EL (cell line): Measurements from ENCODE around the gene NAA35.
"Not testable (repeated sequence)": the region's sequence is repeated elsewhere in the genome, so short reads cannot be mapped to it uniquely, and the experiment has no call there.

Experiments used
- DNase-seq: peaks from one replicate; pipeline ENCODE4 v3.0.0-alpha.2; 2016

NAA35 gene

DNA sequence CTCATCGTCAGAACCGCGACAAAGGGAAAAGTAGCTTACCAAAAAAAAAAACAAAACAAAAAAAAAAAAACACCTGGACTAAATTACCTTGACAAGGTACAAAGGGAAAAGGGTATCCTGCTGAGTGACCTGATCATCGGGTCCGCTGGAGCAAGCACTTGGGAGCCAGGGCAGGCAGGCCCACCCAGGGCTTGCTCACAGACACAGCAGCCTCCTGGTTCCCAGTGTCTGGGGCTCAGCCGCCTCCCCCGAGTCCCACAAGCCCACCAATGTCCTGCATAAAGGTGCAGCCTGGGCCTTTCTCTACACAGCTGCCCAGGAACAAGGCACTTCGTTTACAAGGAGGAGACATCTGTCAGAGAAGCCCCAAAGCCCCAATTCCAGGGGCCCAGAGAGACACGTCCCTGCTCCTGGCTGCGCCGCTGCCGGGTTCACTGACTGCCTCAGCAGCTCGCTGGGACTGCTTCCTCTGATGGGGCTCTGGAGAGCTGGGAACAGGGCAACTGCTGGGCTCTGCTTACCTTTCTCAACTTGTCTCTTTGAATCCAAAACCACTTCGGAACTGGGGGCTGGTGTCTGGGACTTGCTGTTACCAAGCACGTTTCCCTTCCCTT lies 95.0 kb downstream of the NAA35 start:
- no peak for DNase-seq

DNA sequence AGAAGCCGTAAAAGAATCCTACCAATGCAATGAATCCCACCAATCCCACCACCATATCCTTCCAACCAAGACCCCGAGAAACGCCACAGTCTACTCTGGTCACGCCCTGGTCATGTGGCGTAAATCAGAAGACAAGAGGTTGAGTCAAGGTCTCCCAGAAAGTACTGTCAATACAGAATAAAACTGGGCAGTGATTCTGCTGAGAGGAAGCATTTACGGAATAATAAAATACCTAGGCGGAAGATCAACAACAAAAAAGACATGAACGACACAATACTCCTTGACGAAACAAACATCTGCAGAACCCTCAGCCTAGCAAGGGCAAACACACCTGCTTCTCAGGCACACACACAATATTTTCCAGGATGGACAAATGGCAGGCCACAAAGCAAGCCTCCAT lies 95.6 kb downstream of the NAA35 start:
- no peak for DNase-seq

DNA sequence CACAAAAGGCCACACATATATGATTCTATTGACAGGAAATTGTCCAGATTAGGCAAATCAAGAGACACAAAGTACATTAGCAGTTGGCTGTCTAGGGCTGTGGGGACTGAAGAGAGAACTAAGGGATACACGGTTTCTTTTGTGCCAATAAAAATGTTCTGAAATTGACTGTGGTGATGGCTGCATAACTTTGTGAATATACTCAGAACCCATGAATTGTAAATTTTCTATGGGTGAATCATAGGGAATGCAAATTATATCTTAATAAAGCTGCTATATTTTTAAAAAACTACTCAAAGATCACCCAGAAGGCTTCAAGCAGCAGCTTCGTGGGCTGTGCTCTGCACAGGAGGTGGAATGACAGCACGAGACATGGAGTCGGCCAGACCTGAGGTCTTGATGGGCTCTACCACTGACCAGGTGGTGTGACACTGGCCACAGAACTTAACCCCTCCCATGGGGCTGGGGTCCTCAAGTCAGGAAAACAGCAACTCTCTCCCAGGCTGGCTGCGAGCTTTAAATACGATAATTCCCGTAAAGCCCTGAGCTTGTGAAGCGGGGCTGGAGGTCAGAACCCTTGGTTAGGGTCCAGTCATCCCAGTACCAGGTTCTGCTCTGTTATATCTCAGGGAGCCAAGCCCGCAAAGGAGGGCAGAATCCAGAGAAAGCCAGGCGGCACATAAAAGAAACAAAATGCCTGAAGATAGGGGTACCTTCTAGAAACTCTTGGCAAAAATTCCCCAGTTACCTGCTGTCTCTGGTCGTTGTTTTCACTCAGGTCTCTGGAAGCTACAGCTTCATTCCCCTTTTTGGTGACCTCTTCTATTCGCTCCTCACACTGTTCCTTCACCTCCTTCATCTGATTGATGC lies 99.3 kb downstream of the NAA35 start:
- DNase-seq = peak; percentile 25

DNA sequence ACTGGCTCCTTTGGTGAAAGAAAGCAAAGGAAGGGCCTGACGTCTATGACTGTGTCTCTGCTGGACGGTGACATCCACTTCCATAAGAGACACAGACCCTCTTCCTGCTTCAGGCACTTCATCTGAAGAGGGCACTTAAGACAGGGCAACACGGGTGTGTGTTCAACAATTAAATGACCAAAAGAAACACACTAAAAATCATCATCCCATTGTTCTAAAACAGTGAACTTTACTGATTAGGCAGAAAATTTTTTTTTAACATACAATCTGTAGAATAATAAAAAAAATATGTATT lies 99.9 kb downstream of the NAA35 start:
- DNase-seq = no peak

DNA sequence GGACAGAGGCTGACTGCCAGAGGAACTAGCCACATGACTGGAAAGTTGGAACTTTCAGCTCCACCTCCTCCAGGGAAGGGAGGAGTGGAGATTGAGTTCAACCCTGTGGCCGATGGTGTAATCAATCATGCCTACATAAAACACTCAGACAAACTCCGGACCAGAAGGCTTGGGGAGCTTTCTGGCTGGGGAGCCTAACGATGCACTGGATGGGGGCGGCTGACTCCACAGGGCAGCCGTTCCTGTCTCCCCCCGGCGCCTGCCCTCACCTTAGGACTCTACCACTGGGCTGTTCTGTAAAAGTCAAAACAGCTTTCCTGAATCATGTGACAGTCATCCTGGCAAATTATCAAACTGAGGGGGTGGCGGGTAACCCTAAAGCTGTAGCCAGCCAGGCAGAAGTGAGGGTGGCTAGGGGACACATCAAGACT lies 100.4 kb downstream of the NAA35 start:
- no peak for DNase-seq

DNA sequence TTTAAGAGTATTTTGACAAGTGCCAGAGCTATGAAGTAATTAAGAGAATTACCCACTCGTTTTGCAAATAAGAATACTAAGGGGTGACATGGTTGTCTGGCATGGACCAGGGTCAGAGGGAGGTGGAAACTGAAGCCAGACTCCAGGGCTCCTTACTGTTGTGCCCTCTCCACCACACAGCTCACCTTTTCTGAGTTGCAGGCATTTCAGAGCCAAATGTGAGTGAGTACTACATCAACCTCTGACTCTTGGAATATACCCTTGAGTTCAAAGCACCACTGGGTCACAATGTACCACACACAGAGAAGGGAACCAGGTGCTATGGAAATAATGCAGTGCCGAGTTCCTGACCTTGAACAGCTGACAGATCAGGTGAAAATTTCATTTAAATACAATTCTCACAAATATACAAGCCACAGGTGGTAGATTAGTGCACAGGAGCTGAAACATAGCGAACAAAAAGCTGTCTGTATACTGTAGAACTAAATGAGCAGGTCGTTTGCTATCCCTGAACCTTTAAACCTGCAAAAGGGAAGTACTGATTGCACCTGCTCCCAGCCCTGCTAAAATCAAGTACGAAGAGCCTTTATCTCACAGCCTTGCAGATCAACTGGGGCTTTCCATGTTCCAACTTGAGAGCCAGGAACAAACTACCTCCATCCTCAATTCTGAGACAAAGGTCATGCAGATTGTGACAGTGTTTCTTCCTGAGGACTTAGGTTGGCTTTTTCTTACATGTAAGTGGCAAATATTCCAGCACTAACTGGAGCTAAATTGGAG lies 101.4 kb downstream of the NAA35 start:
- DNase-seq = no peak

DNA sequence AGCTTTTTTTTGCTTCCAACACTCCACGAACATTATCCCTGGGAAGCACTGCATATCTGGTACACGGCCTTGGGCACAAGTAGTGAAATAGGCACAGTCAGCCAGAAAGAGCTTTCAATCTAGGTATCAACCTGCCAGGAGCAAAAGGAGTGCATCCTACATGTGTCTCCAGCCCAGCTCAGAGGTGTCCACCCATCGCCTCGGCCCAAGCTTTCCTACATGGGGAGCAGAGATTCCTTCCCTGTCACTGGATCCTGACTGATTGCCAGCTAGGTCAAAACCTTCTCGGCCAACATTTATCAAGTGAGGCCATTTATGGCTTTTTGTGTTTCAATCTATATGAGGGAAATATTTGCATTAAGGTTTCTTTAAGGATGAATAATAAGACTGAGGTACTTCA lies 102.6 kb downstream of the NAA35 start:
- no peak for DNase-seq

DNA sequence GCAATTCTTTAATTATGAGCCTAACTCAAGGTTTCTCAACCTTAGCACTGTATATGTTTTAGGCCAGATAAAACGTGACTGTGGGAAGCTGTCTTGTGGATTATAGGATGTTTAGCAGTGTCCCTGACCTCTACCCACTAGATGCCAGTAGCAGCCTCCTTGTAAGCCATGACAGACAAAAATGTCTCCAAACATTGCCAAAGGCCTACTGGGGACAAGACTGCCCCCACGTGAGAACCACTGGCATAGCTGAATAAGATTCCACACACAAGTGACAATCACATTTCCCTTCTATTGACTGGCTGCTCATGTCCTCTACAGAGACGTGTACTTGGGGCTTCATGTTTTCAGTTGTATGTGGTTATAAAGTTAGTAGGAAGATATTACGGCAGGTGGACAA lies 103.1 kb downstream of the NAA35 start:
- DNase-seq = no peak

DNA sequence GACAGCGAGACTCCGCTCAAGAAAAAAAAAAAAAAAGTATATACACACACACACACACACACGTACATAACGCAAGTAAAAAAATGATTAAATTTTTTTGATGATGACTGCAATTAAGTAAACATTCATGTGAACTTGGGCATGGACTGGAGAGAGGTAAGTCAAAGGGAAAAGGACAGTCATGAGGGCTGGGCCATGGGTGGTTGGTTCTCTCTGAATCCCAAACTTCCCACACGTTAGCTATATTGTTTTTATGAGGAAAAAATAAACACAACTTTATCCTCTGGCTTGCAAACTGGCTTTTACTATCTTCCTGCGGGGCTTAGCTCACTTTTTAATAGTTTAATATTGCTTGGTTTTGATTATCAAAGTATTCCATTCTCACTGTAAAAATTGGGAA lies 104.7 kb downstream of the NAA35 start:
- no peak for DNase-seq

DNA sequence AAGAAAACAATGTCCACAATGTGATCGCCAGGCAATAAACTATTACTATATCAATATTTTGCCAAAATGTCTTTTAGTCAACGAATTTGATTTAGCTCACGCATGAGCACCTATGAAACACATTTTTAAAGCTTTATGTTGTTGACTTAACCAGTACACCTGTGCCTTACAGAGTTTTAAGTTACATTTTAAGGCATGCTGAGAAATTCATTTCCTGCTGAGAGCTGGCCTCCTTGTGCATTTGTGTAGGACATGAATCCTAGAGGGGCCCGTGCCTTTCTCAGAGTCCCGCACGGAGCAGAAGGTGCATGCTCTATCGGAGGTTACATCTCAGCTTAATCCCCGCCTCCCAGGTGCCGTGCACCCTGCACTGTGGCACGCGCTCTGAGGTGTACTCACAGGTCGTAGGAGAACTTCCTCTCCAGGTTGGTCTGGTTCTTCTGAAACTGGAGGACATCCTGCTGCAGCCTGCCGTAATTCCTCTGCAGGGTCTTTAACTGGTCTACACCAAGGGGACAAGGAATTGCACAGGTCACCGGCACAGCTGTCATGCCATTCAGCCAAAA lies 105.2 kb downstream of the NAA35 start:
- no peak for DNase-seq

DNA sequence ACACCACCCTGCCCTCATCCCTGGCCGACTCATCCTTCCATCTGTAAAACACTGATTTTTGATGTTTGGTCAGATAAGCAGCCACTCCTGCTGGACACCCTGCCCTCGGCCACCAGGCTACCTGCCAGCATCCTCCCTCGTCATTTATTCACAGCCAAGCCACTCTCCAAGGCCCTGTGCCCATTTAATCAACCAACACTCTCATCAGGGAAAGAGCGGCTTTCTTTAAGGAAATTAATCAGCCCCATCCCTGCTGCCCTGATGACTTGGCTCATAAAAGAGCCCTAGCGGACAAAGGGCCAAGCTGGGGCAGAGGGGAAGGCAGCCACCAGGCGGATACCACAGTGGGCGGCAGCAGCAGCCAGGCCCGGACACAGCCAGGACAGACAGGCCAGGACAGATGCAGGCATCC lies 106.0 kb downstream of the NAA35 start:
- no peak for DNase-seq

DNA sequence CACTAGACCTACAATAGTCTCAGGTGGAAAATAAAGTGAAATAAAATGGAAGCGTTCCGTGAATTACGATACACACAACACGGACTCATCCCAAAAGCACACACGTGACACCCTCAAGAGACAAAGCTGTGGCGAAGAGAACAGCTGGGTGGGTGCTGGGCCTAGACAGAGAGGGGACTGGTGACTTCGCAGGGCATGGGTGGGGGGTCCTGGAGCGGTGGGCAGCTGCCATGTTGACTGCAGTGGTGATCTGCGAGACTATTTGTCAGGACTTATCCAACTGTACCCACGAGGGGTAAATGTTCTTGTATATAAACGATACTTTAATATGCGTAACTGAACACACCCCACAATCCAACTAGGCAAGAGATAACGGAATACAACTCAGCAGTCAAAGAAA lies 106.4 kb downstream of the NAA35 start:
- no peak for DNase-seq

DNA sequence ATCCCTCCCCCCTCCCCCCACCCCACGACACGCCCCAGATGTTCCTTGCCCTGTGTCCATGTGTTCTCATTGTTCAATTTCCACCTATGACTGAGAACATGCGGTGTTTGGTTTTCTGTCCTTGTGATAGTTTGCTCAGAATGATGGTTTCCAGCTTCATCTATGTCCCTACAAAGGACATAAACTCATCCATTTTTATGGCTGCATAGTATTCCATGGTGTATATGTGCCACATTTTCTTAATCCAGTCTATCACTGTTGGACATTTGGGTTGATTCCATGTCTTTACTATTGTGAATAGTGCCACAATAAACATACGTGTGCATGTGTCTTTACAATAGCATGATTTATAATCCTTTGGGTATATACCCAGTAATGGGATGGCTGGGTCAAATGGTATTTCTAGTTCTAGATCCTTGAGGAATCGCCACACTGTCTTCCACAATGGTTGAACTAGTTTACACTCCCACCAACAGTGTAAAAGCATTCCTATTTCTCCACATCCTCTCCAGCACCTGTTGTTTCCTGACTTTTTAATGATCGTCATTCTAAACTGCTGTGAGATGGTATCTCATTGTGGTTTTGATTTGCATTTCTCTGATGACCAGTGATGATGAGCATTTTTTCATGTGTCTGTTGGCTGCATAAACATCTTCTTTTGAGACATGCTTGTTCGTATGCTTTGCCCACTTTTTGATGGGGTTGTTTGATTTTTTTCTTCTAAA lies 107.2 kb downstream of the NAA35 start:
- DNase-seq = not testable (repeated sequence)

DNA sequence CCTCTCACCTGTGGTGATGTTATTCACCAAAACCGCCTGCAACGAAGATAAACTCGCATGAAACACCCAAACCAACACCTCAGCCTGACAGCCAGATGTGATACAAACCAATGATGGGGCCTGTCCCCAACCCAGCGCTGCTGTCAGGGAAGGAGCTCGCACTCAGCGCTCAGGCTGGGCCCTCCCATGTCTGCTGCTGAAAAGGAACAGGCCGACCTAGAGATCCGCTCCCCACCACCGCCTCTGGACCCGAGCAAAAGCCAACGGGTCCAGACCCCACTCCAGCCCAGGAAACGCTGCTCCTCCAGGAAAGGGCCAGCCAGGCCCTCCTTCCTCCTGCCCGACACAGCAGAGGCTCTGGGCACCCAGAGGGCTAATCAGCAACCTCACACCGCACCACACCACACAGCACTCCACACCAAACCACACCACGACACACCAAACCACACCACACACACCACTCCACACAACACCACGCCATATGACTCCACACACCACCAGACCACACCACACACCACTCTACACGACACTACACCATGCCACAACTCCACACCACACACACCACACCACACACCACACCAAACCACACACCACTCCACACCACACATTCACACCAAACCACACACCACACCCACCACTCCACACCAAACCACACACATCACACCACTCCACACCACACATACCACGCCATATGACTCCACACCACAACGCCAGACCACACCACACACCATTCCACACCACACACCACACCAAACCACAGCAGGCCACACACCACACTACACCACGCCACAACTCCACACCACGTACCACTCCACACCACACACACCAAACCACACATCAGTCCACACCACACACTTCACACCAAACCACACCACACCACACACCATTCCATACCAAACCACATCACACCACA lies 111.9 kb downstream of the NAA35 start:
- DNase-seq = no peak

DNA sequence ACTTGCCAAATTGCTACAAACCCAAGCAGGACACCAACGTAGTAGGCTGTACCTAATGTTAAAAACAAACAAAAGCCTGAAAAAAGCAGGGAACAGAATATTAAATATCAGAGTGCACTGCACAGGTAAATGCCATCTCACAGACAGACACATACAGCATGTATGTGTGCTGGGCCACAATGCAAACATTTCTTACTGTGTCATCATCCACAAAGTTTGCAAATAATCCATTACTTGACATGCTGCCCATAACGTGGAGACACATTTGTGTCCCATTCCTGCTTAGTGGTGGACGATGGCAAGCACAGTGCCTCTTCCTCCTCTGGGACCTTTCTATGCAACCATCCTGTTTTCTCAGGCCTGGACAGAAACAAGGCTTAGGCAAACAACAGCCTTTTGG lies 113.7 kb downstream of the NAA35 start:
- DNase-seq = no peak

DNA sequence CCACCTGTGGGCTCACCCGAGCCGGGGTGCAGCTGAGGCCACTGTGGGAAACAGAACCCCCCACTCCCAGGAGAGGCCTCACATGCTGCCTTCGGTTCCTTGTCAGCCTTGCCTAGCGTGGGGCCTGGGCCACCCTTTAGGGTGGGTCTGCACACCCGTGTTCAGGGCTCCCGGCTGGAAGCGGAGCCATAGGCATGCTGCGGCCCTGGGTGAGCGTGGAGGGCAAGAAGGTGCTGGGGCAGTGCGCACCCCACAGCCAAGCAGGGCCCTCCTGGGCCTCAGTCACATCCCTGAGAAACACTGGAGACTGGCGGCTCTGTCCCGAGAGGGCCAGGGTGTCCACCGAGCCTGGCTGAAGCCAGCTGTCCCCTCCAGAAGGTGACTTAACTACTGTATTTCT lies 116.5 kb downstream of the NAA35 start:
- no peak for DNase-seq

DNA sequence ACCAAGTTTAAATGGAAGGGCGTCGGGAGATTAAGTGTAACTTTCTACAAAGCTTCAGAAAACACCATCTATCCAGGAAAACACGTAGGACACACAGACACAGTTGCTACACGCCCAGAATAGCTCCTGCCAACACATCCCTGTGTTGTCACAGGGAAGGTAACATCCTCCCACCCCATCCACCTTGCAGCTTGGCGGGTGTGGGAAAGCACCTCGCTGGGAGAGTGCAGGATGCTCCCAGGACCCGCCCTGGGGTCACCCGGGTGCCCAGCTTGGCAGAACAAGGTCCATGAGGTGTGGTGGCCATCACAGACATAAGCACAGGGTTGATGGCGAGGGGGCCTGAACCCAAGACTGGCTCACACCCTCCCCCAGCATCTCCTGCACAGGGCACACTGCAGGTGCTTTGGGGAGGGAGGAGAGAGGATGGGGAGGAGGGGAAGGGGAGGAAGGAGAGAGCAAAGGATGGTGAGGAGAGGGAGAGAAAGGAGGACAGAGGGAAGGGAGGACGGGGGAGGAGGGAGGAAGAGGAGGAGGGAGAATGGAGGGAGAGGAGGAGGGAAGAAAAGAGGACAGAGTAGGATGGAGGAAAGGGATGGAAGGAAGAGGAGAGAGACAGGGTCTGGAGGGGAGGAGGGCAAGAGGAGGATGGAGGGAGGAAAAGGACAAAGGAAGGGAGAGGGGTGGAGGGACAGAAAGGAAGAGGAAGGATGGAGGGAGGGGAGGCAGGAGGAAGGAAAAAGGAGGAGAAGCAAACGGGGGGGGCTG lies 121.2 kb downstream of the NAA35 start:
- no peak for DNase-seq

DNA sequence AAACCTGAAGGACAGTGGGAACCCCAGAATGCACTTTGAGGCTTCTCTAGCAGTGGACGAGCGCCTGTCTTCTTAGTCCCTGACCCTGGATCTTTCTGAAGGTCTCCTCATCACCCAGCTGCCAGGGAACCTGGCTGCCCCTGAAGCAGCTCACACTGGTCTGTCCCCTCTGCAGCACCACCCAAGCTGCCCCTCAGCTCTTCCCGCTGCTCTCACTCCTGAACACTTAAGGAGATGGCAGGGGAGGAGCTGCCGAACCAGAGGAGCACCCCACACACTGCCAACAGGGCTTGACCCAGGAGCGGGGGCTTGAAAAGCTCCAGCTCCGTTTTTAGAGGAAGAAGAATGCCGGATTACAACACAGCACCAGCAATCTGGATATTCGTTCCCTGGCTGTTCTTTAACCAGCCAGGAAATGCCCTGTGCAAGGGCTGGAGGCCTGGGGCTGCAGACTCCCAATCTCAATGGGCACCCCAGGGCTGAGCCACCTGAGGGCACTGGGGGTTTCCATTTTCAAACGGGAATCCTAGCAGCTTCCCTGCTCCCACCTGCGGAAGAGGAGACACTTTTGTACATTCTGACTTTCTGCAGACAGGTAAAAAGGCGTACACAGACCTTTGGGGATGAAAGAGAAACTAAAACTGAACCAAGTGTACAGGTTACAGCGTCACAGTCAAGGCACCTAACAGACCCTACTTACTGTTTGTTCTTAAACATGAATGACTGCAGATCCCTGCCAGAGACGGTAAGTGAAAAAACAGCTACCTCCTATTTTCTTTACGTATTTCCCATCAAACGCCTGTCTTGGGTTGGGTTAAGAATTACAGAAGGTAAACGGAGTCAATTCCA lies 122.1 kb downstream of the NAA35 start:
- no peak for DNase-seq

DNA sequence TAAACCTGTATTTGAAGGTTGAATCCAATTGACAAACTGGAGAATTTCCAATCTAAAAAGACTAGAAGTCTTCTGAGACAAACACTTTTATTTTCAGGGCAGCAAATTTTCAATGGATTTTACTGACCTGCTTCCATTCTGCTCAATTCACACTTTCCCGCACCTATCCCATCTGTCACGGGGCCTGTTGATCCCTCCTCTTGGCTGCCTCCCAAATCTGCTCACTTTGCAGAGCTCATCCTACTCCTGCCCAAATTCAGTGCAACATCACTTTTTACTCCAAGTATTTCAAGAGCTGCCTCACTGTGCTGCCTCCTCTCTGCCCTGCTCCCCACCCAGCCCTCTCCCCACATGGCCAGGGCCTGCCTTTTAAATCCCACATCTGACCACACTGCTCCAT lies 123.3 kb downstream of the NAA35 start:
- no peak for DNase-seq

DNA sequence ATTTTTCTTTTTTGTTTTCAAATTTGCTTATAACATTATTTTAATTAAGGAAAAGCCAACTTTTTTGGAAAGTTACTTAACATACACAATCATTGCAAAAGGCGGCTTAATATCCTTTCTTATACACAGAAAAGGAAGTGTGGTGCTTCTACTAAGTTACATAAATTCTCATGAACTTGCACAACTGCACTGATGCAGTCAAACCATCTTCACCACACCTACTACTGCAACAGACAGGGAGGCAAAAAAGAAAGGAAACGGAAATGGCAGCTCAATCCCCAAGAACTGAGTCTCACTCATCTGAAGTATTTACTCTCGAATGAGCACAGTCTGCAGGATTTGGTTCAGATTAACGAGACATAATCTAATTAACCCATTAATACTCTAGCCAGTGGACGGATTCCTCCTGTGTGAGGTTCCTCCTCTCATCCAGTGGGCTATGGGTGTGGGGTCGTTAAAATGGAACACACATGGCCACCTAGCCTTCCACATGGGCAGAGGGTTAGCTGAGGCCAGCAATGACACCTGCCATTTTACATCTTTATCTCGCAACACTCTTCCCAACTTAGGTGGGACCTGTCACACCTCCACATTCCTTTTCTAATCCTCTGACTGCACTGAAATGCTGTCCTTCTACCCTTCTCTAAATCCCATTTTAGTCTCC lies 128.4 kb downstream of the NAA35 start:
- no peak for DNase-seq
